Caki2 (cell line): ENCODE results near the gene RXFP1. TPM values are rescaled to one million over a fixed set of nuclear protein-coding genes. Genes with fewer than 3 reads are reported as not detected.

Source experiments
- DNase-seq: peaks from one replicate; pipeline ENCODE4 v3.0.0-alpha.2; 2015; ENCODE audit warnings: low read depth
- in situ Hi-C: cut with HindIII; loops from 2 replicates; pipeline ENCODE4 v1.10.0; 2016; ENCODE audit warnings: low sequenced_read_pairs, low pct_unique_long_range_greater_than_20kb, mixed read lengths
- total RNA-seq: library from RNA; depleted of rRNA; stranded (reverse); fragments of >200 nt; shearing (Covaris generic); gene quantifications from 2 replicates; pipeline ENCODE4 v1.2.3, GENCODE V29; 2014; ENCODE audit warnings: low replicate concordance; rRNA removed

RXFP1 gene
- total RNA-seq = not detected in 2 replicates

GRCh38 chr4:158521484-158522088 lies at the start of gene RXFP1:
Gene RXFP1, plus strand, starts transcription at chr4:158521882. Its CDS starts 95 bp downstream, at chr4:158521977.
- DNase-seq = no peak
- in situ Hi-C loops = no loop called here

- DNase-seq = no peak
- in situ Hi-C loops = no loop called here
Measured at GRCh38 chr4:158481811-158482210, 39.9 kb upstream of the RXFP1 start.

- in situ Hi-C loops = no loop called here
- DNase-seq = no peak
Measured at GRCh38 chr4:158484173-158484885, 37.4 kb upstream of the RXFP1 start.

- DNase-seq = no peak
- in situ Hi-C loops = no loop called here
Measured at GRCh38 chr4:158490629-158491028, 31.1 kb upstream of the RXFP1 start.

- DNase-seq = no peak
- in situ Hi-C loops = no loop called here
Measured at GRCh38 chr4:158492391-158492790, 29.3 kb upstream of the RXFP1 start.

GRCh38 chr4:158496030-158496741 lies 25.5 kb upstream of the RXFP1 start:
- in situ Hi-C loops = no loop called here
- DNase-seq = no peak

GRCh38 chr4:158500054-158500453 lies 21.6 kb upstream of the RXFP1 start:
- in situ Hi-C loops = no loop called here

GRCh38 chr4:158513256-158513655 lies 8.4 kb upstream of the RXFP1 start:
- in situ Hi-C loops = no loop called here
- DNase-seq = no peak

More at GRCh38 chr4:158500054-158500453, 21.6 kb upstream of the RXFP1 start:
- no peak for DNase-seq

- DNase-seq = no peak
- in situ Hi-C loops = no loop called here
Measured at GRCh38 chr4:158519226-158519625, 2.5 kb upstream of the RXFP1 start.

- DNase-seq = no peak
- in situ Hi-C loops = no loop called here
Measured at GRCh38 chr4:158523990-158524535, 2.4 kb downstream of the RXFP1 start.

GRCh38 chr4:158527516-158527915 lies 5.8 kb downstream of the RXFP1 start:
- DNase-seq = no peak
- in situ Hi-C loops = no loop called here

GRCh38 chr4:158529505-158529904 lies 7.8 kb downstream of the RXFP1 start:
- in situ Hi-C loops = no loop called here

GRCh38 chr4:158530381-158530780 lies 8.7 kb downstream of the RXFP1 start:
- DNase-seq = no peak
- in situ Hi-C loops = no loop called here

More at GRCh38 chr4:158529505-158529904, 7.8 kb downstream of the RXFP1 start:
- no peak for DNase-seq

- in situ Hi-C loops = no loop called here
- DNase-seq = no peak
Measured at GRCh38 chr4:158530898-158531297, 9.2 kb downstream of the RXFP1 start.

GRCh38 chr4:158532556-158533231 lies 11.0 kb downstream of the RXFP1 start:
- in situ Hi-C loops = no loop called here
- no peak for DNase-seq

GRCh38 chr4:158534727-158535126 lies 13.0 kb downstream of the RXFP1 start:
- DNase-seq = no peak
- in situ Hi-C loops = no loop called here

GRCh38 chr4:158535130-158535614 lies 13.5 kb downstream of the RXFP1 start:
- DNase-seq = peak; percentile 60
- in situ Hi-C loops = no loop called here

GRCh38 chr4:158536833-158537232 lies 15.2 kb downstream of the RXFP1 start:
- in situ Hi-C loops = no loop called here
- no peak for DNase-seq
